Measurements from ENCODE around the gene RPL36A. TPM values are rescaled to one million over a fixed set of nuclear protein-coding genes. Genes with fewer than 3 reads are reported as not detected.

The RPL36A gene
- total and polyA plus RNA-seq, 2 of the 13 experiments (the other 11 are each of a cell fraction or from before 2014, with no cell fraction given) = 1,152 to 1,716 TPM

DNA sequence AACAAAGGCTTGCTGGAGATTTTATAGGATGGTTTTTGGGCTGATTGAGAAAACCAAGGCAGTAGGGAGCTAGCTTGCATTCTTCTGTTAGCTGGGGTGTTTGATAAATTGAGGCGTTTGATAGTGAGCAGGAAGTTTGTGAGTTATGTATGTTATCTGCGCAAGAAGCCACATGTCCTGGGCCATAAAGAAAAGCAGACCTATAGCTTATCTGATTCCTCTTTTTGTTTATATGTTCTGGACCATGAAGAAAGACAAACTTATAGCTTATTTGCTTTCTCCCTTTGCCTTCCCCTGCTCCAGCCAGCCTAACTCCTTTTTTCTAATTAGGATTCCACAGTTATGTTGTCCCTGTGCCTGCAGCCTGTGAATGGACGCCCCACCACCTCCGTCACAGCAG, 26.4 kb downstream of the RPL36A start:
- POLR2A ChIA-PET = no interaction called here
- 78% methylated on average over 4 of the region's 4 CpGs for WGBS (ENCODE audit: low lambda C conversion rate)
- intact Hi-C loops (cut with micrococcal nuclease; ENCODE audit: unreplicated experiment) (no loop called here), in situ Hi-C loops (cut with HindIII; ENCODE audit: extremely low pct_ligation_motif_present, low pct_unique_long_range_greater_than_20kb) (no loop called here)
- FAIRE-seq (no peak), DNase-seq (ENCODE audit: low spot score) (no peak), ATAC-seq (no peak)
- H2AFZ ChIP-seq (ENCODE audit: low read length) = no peak overlapping the region
- peaks cover 2% of the 10 kb centered on the region for H3K79me2 ChIP-seq (ENCODE audit: insufficient read depth, low read length)
- no TSS peak for BruUV-seq (replicated peaks)
- H4K20me1 ChIP-seq (ENCODE audit: insufficient read depth, low read length) = no peaks in the 10 kb centered on the region
- H3K9ac ChIP-seq (ENCODE audit: insufficient read depth, low read depth, low read length) = no peak overlapping the region
- H3K4me3 ChIP-seq (replicated peaks in 1 of 3; ENCODE audit: insufficient read depth in 1 of 3, low read depth in 2 of 3, low read length in 3 of 3) = no peak overlapping the region
- no peaks in the 10 kb centered on the region; a peak in 1 of 5 replicates for H3K27me3 ChIP-seq (ENCODE audit: control insufficient read depth in 1 of 2, insufficient read depth in 2 of 2, low read length in 2 of 2)
- no peaks in the 10 kb centered on the region for H3K4me1 ChIP-seq (ENCODE audit: insufficient read depth, low read length)
- peaks cover 0 to 8% of the 10 kb centered on the region in 2 experiments; a peak in 3 of 5 replicates for H3K36me3 ChIP-seq (replicated peaks in 1 of 2; ENCODE audit: control insufficient read depth in 1 of 2, insufficient read depth in 2 of 2, low read length in 2 of 2)
- CTCF ChIA-PET (ENCODE audit: low intra/inter-chr PET ratio, low total read pairs) = no interaction called here
- H3K4me2 ChIP-seq (ENCODE audit: low read depth, low read length) = no peak overlapping the region
- no peaks in the 10 kb centered on the region for H3K9me3 ChIP-seq (ENCODE audit: low read length)
- no peak overlapping the region for H3K27ac ChIP-seq (ENCODE audit: extremely low read length, insufficient read depth, low read length)
- TF ChIP-seq KAT2B (IDR thresholded peaks at IDR 0.05; ENCODE audit: borderline replicate concordance, low read depth, low read length) = no peak
- no peak for TF ChIP-seq ZNF746 (CRISPR knock-in tag; IDR thresholded peaks at IDR 0.05)
- TF ChIP-seq NR3C1 (CRISPR knock-in tag; IDR thresholded peaks at IDR 0.05) = no peak
- TF ChIP-seq, protein P1, sequence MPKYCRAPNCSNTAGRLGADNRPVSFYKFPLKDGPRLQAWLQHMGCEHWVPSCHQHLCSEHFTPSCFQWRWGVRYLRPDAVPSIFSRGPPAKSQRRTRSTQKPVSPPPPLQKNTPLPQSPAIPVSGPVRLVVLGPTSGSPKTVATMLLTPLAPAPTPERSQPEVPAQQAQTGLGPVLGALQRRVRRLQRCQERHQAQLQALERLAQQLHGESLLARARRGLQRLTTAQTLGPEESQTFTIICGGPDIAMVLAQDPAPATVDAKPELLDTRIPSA (CRISPR knock-in tag; IDR thresholded peaks at IDR 0.05; ENCODE audit: borderline replicate concordance) = no peak
- TF ChIP-seq POGZ (CRISPR knock-in tag; IDR thresholded peaks at IDR 0.05) = no peak
- TF ChIP-seq, protein P2, sequence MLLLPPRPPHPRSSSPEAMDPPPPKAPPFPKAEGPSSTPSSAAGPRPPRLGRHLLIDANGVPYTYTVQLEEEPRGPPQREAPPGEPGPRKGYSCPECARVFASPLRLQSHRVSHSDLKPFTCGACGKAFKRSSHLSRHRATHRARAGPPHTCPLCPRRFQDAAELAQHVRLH (CRISPR knock-in tag; IDR thresholded peaks at IDR 0.05; ENCODE audit: borderline replicate concordance, low read depth) = no peak
- TF ChIP-seq, protein P3, sequence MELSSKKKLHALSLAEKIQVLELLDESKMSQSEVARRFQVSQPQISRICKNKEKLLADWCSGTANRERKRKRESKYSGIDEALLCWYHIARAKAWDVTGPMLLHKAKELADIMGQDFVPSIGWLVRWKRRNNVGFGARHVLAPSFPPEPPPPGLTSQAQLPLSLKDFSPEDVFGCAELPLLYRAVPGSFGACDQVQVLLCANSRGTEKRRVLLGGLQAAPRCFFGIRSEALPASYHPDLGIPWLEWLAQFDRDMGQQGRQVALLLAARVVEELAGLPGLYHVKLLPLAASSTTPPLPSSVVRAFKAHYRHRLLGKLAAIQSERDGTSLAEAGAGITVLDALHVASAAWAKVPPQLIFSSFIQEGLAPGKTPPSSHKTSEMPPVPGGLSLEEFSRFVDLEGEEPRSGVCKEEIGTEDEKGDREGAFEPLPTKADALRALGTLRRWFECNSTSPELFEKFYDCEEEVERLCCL (CRISPR knock-in tag; IDR thresholded peaks at IDR 0.05; ENCODE audit: borderline replicate concordance) = no peak
- no peak for TF ChIP-seq MXD4 (CRISPR knock-in tag; IDR thresholded peaks at IDR 0.05)
- no peak for TF ChIP-seq ZNF543 (CRISPR knock-in tag; IDR thresholded peaks at IDR 0.05)
- no peak for TF ChIP-seq ZFP62 (CRISPR knock-in tag; IDR thresholded peaks at IDR 0.05)
- TF ChIP-seq NCOA2 (CRISPR knock-in tag; IDR thresholded peaks at IDR 0.05) = no peak
- TF ChIP-seq NFATC3 (CRISPR knock-in tag; IDR thresholded peaks at IDR 0.05) = no peak
- no peak for TF ChIP-seq ZNF564 (CRISPR knock-in tag; IDR thresholded peaks at IDR 0.05)
- TF ChIP-seq HNF4G (IDR thresholded peaks at IDR 0.05; ENCODE audit: borderline replicate concordance, low read depth, low read length) = no peak
- no peak for TF ChIP-seq HNF4G (CRISPR knock-in tag; IDR thresholded peaks at IDR 0.05; ENCODE audit: borderline replicate concordance, low read depth)
- no peak for TF ChIP-seq ZNF737 (CRISPR knock-in tag; IDR thresholded peaks at IDR 0.05; ENCODE audit: borderline replicate concordance)
- no peak for TF ChIP-seq ZNF562 (CRISPR knock-in tag; IDR thresholded peaks at IDR 0.05; ENCODE audit: borderline replicate concordance)
- TF ChIP-seq ZNF547 (CRISPR knock-in tag; IDR thresholded peaks at IDR 0.05) = no peak
- no peak for TF ChIP-seq SYNCRIP (IDR thresholded peaks at IDR 0.05; ENCODE audit: insufficient read depth, low read depth, low read length)
- no peak for TF ChIP-seq ZNF496 (CRISPR knock-in tag; IDR thresholded peaks at IDR 0.05; ENCODE audit: insufficient replicate concordance)
